Measurements from ENCODE around the gene PPFIA1. TPM values are rescaled to one million over a fixed set of nuclear protein-coding genes. Genes with fewer than 3 reads are reported as not detected.

Gene PPFIA1
- total and polyA plus RNA-seq, 10 of the 15 experiments (the other 5 are each of a cell fraction or from before 2014, with no cell fraction given): 5.2 to 26.2 (median 15.8) TPM

GRCh38 chr11:70331901-70332300, 61.4 kb downstream of the PPFIA1 start (continued):
- TF ChIP-seq SIX5 (IDR thresholded peaks at IDR 0.05; ENCODE audit: low read depth, low read length, severe bottlenecking): no peak

- Histone ChIP-seq H3K4me3 (no peak overlapping the region), H3K4me1 (ENCODE audit: control insufficient read depth, insufficient read depth, low read length) (no peaks in the 10 kb centered on the region; the same call in none of the 2 replicates), H3K27ac (ENCODE audit: control insufficient read depth, insufficient read depth) (no peak overlapping the region), H2AFZ (ENCODE audit: control insufficient read depth, low read depth, low read length) (no peak overlapping the region), H3K36me3 (ENCODE audit: control insufficient read depth in 2 of 2, insufficient read depth in 2 of 2, low read length in 1 of 2) (peaks cover 18 to 40% of the 10 kb centered on the region in 2 experiments), H3K9me3 (replicated peaks; ENCODE audit: control insufficient read depth, insufficient read depth, low read length) (no peaks in the 10 kb centered on the region), H3K9ac (ENCODE audit: control insufficient read depth, insufficient read depth, low read length) (no peak overlapping the region), H3K79me2 (ENCODE audit: control insufficient read depth, insufficient read depth, low read length) (no peaks in the 10 kb centered on the region), H4K20me1 (ENCODE audit: control insufficient read depth, insufficient read depth) (no peaks in the 10 kb centered on the region), H3K4me2 (ENCODE audit: control insufficient read depth, insufficient read depth) (no peak overlapping the region), H3K27me3 (replicated peaks in 1 of 2; ENCODE audit: control insufficient read depth in 2 of 2, insufficient read depth in 2 of 2, low read length in 1 of 2) (no peaks in the 10 kb centered on the region)
- ATAC-seq (no peak), FAIRE-seq (no peak), DNase-seq (ENCODE audit: low read depth, low spot score) (no peak)
- ChIA-PET RAD21 (ENCODE audit: unreplicated experiment) (no interaction called here), POLR2A (no interaction called here), CTCF (no interaction called here), SMC1A (ENCODE audit: uncharacterized antibody, unreplicated experiment) (no interaction called here)
- 99% methylated on average over 7 of the region's 7 CpGs for WGBS (ENCODE audit: insufficient coverage, insufficient replicate concordance, low lambda C conversion rate, missing lambda C conversion rate)
- in situ Hi-C loops (cut with MboI): no loop called here
- BruUV-seq (replicated peaks): no TSS peak
- no peak for TF ChIP-seq POLR2AphosphoS2 (IDR thresholded peaks at IDR 0.05; ENCODE audit: low read depth, low read length)
- no peak for TF ChIP-seq TCF7 (IDR thresholded peaks at IDR 0.05; ENCODE audit: borderline replicate concordance)
- TF ChIP-seq CHD2 (IDR thresholded peaks at IDR 0.05; ENCODE audit: borderline replicate concordance, low read depth, low read length): no peak
- TF ChIP-seq IKZF2 (IDR thresholded peaks at IDR 0.05): no peak
- TF ChIP-seq IRF4 (IDR thresholded peaks at IDR 0.05; ENCODE audit: low read depth, low read length): no peak
- TF ChIP-seq ZNF24 (IDR thresholded peaks at IDR 0.05): no peak
- TF ChIP-seq MAX (IDR thresholded peaks at IDR 0.05; ENCODE audit: low read depth, low read length): no peak
- TF ChIP-seq SUPT20H (IDR thresholded peaks at IDR 0.05; ENCODE audit: borderline replicate concordance, control insufficient read depth, low read depth, low read length): no peak
- TF ChIP-seq SKIL (IDR thresholded peaks at IDR 0.05; ENCODE audit: low read depth, poor library complexity, severe bottlenecking): no peak
- TF ChIP-seq FOS (IDR thresholded peaks at IDR 0.05; ENCODE audit: borderline replicate concordance, extremely low read depth, insufficient read length): no peak
- TF ChIP-seq NR2C1 (IDR thresholded peaks at IDR 0.05): no peak
- no peak for TF ChIP-seq TCF12 (IDR thresholded peaks at IDR 0.05; ENCODE audit: low read depth, low read length)
- no peak for TF ChIP-seq NFXL1 (IDR thresholded peaks at IDR 0.05; ENCODE audit: borderline replicate concordance)
- no peak for TF ChIP-seq USF1 (IDR thresholded peaks at IDR 0.05; ENCODE audit: borderline replicate concordance, extremely low read length, insufficient read depth, low read depth, low read length)
- TF ChIP-seq BMI1 (IDR thresholded peaks at IDR 0.05; ENCODE audit: borderline replicate concordance): no peak
- no peak for TF ChIP-seq SIN3A (IDR thresholded peaks at IDR 0.05; ENCODE audit: low read depth, low read length)
- TF ChIP-seq ESRRA (IDR thresholded peaks at IDR 0.05; ENCODE audit: low read length): no peak
- no peak for TF ChIP-seq ELK1 (IDR thresholded peaks at IDR 0.05; ENCODE audit: low read depth, low read length)
- TF ChIP-seq MYB (IDR thresholded peaks at IDR 0.05; ENCODE audit: borderline replicate concordance, low read depth, low read length): no peak
- intact Hi-C loops (cut with micrococcal nuclease; ENCODE audit: unreplicated experiment): no loop called here
Observed at GRCh38 chr11:70332567-70332966, 62.1 kb downstream of the PPFIA1 start.

Data from GM12878 (cell line).